ENCODE results near the gene MVB12B. TPM values are rescaled to one million over a fixed set of nuclear protein-coding genes. Genes with fewer than 3 reads are reported as not detected.

The MVB12B gene
- total RNA-seq, 1 experiment from 2014 or later, result 5.8 TPM

DNA sequence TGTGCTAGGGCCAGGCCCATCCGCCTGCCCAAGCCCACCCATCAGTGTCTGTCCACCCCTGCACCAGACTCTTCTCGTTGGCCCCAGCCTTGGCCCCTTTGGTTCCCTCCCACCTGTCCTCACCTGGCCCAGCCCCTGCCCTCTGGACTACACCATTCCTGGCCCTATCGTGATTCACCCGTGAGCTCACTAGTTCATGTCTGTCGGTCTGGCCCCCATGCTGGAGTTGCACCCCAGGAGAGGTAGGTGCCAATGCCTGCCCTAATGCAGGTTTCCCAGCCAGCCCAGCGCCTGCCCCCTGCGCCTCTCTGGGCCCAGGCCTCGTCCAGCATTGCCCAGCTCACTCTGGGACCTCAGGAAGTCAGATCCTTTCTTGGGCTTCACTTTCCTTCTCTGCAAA, 171.7 kb downstream of the MVB12B start:
- Histone ChIP-seq H2BK20ac (ENCODE audit: low read depth, low read length, poor library complexity, severe bottlenecking) (no peak overlapping the region), H4K20me1 (ENCODE audit: control insufficient read depth, insufficient read depth, insufficient read length) (no peaks in the 10 kb centered on the region), H2BK12ac (ENCODE audit: insufficient read length, low read depth, low read length) (no peak overlapping the region), H4K91ac (ENCODE audit: insufficient read length, low read depth, low read length) (no peak overlapping the region), H3K56ac (ENCODE audit: insufficient read length, low read depth, low read length) (no peak overlapping the region), H3K79me1 (ENCODE audit: insufficient read depth, low read depth, low read length, poor library complexity, severe bottlenecking) (no peaks in the 10 kb centered on the region), H3K4me2 (ENCODE audit: insufficient read depth, insufficient read length, low read length) (no peak overlapping the region), H2BK15ac (ENCODE audit: low read depth, low read length) (no peak overlapping the region), H2AFZ (ENCODE audit: low read length) (no peak overlapping the region), H3K79me2 (ENCODE audit: insufficient read depth, low read length) (no peaks in the 10 kb centered on the region), H2BK5ac (ENCODE audit: insufficient read length, low read length) (no peak overlapping the region), H2BK120ac (ENCODE audit: low read depth, low read length, poor library complexity, severe bottlenecking) (no peak overlapping the region), H3K23me2 (ENCODE audit: insufficient read length, low read depth, low read length, poor library complexity, severe bottlenecking) (peaks cover 14% of the 10 kb centered on the region), H3K9ac (ENCODE audit: extremely low read depth, insufficient read length, low read length) (no peak overlapping the region), H3K4me1 (ENCODE audit: insufficient read depth, low read length) (no peaks in the 10 kb centered on the region), H3K18ac (ENCODE audit: insufficient read length, low read depth, low read length) (no peak overlapping the region), H3T11ph (ENCODE audit: low read length) (no peak overlapping the region), H3K23ac (ENCODE audit: insufficient read length, low read depth, low read length) (no peak overlapping the region), H3K14ac (ENCODE audit: insufficient read depth, low read length) (no peak overlapping the region), H3K4ac (ENCODE audit: low read depth, low read length) (no peak overlapping the region), H2AK5ac (ENCODE audit: insufficient read length, low read length) (no peak overlapping the region), H3K27me3 (ENCODE audit: insufficient read depth, low read length) (no peaks in the 10 kb centered on the region), H3K27ac (ENCODE audit: insufficient read length, low read depth, low read length) (no peak overlapping the region), H3K9me3 (ENCODE audit: control insufficient read depth, low read depth, low read length) (no peaks in the 10 kb centered on the region), H4K8ac (replicated peaks; ENCODE audit: insufficient read length, low read depth, low read length) (no peak overlapping the region), H4K5ac (ENCODE audit: insufficient read length, low read depth, low read length) (no peak overlapping the region)
- no CpG with 5 or more reads among the region's 8 CpGs for WGBS (ENCODE audit: extremely low coverage, insufficient read length, low lambda C conversion rate)
- no peaks in the 10 kb centered on the region for H3K9me3 Mint-ChIP-seq
- no peak overlapping the region for H3K27ac Mint-ChIP-seq
- no peak overlapping the region for H3K4me3 Mint-ChIP-seq
- H3K4me1 Mint-ChIP-seq, result peaks cover 11 to 13% of the 10 kb centered on the region in 2 experiments
- peaks cover 26% of the 10 kb centered on the region for H3K27me3 Mint-ChIP-seq (ENCODE audit: low read depth)
- TF ChIP-seq, protein P1, sequence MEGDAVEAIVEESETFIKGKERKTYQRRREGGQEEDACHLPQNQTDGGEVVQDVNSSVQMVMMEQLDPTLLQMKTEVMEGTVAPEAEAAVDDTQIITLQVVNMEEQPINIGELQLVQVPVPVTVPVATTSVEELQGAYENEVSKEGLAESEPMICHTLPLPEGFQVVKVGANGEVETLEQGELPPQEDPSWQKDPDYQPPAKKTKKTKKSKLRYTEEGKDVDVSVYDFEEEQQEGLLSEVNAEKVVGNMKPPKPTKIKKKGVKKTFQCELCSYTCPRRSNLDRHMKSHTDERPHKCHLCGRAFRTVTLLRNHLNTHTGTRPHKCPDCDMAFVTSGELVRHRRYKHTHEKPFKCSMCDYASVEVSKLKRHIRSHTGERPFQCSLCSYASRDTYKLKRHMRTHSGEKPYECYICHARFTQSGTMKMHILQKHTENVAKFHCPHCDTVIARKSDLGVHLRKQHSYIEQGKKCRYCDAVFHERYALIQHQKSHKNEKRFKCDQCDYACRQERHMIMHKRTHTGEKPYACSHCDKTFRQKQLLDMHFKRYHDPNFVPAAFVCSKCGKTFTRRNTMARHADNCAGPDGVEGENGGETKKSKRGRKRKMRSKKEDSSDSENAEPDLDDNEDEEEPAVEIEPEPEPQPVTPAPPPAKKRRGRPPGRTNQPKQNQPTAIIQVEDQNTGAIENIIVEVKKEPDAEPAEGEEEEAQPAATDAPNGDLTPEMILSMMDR (conservative IDR thresholded peaks at IDR 0.05), result no peak
- H3K36me3 Mint-ChIP-seq (ENCODE audit: insufficient read depth in 1 of 3, low read depth in 3 of 3), result no peaks in the 10 kb centered on the region
- DNase-seq, result no peak
